HG03060 (cell line): ENCODE results near the gene ERC1.
A peak's percentile ranks its signal among the peaks of the same experiment; 100 is the strongest.

Experiments
- ATAC-seq: cut with Tn5 transposase; IDR thresholded peaks from one replicate; pipeline ENCODE4 v1.9.1; 2021; ENCODE audit warnings: low read depth, moderate number of reproducible peaks; ENCODE audit not compliant: unreplicated experiment

ERC1 gene

DNA sequence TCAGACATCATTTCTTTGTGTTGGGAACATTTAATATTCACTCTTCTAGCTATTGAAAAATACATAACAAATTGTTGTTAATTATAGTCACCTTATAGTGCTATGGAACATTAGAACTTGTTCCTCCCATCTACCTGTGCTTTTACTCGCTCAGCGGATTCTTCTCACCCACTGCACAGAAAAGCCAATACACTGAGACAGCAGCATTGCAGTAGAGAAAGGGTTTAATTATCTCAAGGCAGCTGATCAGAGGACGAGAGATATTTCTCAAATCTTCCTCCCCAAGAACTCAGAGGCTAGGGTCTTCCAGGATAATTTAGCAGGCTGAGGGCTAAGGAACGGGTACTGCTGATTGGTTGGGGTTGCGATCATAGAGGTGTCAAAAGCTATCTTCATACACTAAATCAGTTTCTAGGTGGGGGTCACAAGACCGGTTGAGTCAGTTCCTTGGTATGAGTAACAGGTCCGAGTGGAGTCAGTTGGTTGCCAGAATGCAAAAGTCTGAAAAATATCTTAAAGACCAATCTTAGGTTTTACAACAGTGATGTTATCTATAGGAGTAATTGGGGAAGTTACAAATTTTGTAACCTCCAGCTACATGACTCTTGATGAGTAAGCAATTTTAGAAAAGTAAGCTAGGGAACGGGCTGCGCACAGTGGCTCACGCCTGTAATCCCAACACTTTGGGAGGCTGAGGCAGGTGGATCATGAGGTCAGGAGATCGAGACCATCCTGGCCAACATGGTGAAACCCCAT, 430.2 kb downstream of the ERC1 start:
- no peak for ATAC-seq

DNA sequence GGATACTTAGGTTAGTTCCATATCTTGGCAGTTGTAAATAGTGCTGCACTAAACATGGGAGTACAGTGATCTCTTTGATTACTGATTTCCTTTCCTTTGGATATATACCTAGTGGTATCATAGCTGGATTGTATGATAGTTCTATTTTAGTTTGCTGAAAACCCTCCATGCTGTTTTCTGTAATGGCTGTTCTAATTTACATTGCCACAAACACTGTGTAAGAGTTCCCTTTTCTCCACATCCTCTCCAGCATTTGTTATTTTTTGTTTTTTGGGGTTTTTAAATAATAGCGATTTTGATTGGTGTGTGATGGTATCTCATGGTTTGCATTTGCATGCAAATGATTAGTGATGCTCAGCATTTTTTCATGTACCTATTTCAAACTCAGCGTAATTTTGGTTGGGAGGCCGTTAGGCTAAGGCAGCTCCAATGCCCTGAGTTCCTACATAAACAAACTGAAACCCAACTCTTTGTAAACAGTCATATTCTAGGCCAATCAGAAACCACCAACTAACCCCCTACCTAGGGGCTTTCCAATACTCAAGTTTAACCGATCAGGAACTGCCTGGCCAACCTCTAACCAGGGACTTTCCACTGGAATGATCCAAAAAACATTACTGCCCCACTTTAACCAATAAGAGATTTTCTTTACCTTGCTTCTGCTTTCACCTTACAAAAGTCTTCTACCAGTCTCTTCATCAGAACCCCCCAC, 431.7 kb downstream of the ERC1 start:
- ATAC-seq = peak; percentile 64

DNA sequence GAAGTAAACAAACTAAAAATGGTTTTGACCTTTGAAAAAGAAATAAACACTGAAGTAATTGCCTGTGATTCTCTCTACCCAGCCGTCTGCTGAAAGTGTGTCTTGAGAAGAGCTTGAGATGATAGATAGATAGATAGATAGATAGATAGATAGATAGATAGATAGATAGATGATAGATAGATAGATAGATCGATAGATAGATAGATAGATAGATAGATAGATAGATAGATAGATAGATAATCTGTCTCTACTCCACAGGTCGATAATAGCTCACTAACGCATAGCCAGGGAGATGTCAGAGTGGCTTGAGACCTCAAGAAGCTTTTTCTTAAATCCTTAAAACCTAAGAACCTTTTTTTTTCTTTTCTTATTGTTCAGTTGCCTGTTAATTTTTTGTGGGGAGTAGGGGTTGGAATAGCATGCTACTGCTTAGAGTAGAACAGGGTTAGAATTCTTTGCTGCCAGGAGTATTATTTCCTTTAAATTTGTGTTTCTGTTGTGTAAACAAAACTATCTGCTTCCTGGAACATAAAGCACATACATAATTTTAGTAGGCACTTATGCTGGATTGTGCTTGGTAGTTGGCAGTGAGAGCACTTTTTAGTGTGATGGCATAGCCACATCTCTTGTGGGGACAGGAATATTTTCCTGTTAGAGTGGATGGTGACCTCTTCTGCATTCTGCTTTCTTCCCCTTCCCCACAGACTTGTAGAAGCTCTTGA, 433.8 kb downstream of the ERC1 start:
- ATAC-seq = no peak

DNA sequence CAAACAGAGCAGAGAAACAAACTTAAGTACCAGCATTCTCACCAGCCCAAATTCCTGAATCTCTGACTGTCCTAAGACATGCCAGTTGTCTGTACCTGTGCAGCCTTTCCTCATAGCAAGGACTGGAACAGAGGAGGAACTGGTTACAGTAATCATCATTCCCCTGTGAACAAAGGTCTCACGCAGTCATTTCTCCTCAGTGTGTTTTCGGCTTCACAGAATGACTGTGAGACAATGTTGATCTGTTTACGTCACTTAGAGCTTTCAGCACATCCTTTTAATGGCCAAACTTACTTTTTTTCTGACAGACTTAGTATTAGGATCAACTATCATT, 434.3 kb downstream of the ERC1 start:
- ATAC-seq = no peak

DNA sequence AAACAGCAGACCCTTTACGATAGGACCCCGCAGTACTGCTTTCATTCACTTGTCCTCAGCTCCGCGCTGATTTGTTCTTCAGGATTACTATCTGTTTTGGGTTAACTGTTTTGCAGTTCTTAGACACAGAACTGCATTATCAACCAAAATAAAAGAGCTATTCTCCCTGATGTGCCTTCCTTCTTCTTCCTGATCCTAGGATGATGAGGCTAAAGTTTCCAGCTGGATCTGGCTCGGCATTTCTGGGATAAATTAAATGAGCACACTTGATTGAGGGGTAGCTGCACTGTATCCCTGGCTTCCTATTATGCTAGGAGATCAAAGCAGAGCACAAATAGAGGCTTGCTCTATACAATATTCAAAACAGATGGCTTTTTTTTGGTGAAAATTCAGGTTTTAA, 437.6 kb downstream of the ERC1 start:
- no peak for ATAC-seq

DNA sequence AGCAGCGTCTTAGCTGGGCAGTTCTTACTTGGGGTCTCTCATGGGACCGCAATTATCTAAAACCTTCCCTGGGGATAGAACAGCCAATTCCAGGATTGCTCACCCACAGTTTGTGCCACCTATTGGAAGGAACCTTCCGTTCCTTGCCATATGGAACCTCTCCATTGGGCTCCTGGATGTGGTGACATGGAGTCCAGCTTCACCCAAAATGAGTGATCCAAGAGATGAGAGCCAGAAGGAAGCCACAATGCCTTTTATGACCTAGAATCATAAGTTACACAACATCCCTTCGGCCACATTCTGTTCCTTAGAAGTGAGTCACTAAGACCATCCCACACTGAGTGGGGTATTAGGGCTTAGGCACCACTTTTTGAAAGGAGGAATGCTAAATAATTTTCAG, 439.0 kb downstream of the ERC1 start:
- no peak for ATAC-seq

DNA sequence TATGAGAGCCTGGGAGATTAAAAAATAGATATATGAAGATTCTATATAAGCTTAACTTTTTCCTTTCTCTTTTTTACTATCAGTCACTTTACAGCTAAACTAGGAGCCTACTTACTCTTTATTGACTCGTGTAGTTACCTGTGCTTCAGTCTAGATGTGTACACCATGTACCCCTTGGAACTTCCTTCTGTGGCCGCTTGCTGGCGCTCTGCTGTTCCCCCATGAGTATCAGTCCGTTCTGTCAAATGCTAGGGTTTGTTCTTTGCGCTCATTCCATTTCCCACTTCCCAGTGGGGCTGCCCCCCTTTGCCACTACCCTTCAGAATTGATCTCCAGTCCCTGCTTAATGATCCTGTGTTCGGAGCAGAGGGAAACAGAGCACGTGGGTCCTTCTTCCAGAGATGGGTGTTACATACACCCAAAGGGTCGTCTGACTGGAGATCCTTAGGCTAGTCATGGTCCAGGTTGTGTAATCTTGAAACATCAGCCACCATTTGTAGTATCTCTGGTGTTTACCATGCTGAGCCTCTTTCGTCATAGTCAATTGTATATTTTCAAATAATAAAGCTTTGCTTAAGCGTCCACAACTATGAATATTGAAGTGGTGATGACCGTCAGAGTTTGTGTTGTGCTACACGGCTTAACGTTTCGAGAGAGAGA, 443.4 kb downstream of the ERC1 start:
- ATAC-seq = no peak

DNA sequence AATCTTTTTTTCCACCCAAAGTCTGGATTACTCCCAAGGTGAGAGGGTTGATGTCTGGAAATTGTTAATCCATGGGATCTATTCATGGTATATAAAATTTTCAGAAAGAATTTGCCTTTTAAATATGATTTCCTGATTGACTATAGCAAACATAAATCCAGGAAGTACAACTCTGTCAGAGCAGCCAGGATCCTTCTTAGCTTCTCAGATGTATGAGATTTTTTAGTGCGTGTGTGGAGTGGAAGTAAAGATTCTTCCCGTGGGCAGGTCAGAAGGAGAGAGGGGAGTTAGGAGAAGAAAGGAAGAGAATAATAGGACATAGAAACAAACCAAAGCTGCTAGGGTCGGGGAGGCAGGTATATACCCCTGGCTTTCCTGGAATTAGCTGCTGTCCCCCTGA, 444.0 kb downstream of the ERC1 start:
- ATAC-seq = no peak

DNA sequence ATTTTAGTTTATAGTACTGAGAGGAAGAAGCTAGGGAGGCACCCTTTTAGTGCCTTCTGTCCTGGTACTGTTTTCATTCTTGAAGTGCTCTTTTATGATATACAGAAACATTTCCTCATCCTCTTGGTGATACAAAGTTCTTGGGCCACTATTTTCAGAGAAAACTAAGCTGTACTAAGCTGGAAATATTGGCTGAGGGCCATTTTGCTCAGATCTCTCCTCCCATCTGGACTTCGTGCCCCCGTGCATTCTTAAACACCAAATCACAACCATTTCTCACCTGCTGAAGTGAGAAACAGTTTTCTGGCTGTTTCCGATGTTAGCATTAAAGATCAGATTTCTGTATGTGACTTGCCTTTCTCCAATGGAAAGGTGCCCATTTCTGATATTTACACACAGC, 444.4 kb downstream of the ERC1 start:
- no peak for ATAC-seq

DNA sequence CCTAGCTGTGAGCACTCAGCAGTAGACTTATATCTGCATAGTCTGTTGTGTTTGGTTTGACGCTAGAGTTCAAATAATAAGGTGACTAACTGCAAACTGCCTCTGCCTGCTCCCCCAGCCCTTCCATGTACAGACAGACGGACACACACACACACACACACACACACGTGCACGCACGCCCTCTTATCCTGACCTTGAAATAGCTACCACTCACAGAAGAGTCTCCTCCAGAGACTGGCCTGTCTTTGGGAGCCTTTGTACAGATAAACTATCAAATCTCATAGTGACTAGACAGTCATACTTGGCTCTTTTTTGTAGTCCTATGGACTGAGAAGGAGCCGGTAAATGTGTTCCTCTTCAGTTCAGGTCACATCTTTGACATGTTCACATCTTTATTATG, 445.0 kb downstream of the ERC1 start:
- no peak for ATAC-seq

DNA sequence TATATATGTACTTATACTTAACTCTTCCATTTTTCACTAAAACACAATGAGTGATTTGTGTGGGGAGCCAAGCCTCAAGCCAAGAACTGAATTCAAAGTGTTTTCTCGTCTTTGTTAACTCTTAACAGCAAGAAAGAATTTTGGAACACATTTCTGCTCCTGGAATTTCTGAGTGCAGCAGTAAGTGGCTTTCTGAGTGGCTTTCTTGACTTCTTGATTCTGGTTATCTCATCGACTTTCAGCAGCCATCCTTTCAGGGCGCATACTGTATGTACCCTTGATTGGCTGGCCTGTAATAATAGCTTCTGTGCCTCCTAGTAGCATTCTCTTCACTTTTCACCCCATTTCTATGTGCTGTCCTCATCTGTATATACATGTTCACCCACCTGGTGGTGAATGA, 446.0 kb downstream of the ERC1 start:
- no peak for ATAC-seq

DNA sequence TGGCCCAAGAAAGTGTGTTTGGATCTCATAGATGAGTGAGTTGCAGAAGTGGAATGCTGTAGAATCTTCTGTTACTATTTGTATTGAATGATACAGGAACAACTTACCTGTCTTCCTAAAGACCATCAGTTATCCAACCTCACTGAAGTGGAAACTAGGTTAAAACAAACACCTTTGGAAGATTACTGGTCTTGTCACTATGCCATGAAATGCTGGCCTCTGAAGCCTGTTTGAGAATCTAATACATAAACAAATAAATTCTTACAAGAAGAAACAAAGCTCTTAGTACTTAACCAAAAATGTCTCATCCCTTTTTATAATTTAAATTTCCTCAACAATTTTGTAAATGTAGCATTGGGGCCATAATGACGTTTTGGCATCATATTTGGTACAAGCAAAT, 448.2 kb downstream of the ERC1 start:
- ATAC-seq = no peak

DNA sequence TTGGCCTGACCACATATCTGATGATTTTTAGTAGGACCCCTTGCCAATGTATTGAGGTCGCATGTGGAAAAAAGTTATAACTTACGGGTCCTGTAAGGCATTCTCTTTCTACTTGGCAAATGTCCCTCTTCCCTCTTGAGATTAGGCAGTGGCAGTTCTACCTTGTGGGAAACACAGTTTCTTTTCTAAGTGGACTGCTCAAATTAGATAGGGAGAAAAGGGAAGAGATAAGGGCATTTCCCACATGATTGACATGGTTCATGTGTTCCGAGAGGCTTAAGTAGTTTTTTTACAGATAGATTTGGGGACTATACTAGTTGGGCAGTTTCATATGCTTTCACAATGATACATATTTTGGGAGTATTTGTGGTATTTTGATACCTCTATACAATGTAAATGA, 448.7 kb downstream of the ERC1 start:
- no peak for ATAC-seq

DNA sequence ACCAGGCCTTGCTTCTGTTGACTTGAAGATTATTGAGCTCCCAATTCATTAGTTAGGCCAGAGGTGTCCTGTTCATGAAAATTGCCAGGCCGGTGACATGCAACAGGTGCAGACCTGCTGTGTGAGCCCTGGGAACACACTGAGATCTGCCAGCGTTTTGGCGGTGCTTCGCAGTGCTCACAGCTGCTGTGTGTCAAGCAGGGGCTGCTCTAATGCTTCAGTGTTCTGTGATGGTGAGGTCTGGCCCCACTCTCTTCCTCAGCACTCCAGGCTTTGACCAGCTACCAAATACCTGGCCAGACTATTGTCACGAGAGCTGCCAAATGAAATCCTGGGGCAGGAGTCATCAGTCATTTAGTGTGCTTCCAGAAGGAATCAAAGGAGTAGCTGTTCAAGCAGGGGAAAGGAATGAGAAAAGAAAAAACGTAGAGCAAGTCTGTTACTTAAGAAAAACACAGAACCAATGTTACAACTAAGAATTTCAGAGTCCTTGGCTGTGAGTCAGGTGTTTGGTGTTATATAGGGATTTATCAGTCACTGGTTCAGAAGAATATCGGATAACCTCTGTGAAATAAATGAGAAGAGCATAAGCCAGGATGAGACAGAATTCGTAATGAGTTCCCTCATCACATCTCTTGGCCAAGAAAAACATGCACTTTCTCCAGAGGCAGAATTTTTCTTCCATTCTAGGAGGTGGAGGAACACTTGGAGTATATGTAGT, 452.6 kb downstream of the ERC1 start:
- no peak for ATAC-seq

DNA sequence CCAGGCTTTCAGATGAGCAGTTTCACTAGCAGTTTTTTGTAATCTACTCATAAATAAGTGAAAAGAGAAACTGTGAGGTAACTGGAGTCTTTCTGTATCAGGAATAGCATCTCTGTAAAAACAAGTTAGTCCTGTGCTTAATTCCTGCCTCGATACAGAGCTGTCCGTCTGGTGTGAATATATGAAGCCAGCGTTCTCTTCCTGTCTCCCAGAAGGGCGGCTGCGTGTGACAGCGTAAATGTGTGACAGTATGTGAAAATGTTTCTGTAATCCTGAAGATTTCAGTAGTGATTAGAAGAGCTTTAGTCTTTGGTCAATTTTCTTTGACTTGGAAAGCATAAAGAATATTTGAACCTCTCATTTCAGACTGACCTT, 453.1 kb downstream of the ERC1 start:
- no peak for ATAC-seq

DNA sequence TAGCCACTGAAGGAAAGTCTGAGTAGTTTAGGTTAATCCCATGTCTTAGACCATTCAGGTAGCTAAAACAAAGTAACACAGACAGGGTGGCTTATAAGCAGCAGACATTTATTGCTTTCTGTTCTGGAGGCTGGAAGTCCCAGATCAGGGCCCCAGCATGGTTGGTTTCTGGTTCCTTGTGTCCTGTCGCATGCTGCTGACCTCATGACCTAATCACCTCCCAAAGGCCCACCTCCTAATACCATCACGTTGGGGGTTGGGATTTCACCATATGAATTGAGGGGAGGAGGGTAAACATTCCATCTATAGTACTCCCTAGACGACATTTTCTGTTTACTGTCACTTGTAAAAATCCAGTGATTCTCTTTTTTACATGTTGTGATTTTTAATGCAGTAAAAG, 454.8 kb downstream of the ERC1 start:
- no peak for ATAC-seq

DNA sequence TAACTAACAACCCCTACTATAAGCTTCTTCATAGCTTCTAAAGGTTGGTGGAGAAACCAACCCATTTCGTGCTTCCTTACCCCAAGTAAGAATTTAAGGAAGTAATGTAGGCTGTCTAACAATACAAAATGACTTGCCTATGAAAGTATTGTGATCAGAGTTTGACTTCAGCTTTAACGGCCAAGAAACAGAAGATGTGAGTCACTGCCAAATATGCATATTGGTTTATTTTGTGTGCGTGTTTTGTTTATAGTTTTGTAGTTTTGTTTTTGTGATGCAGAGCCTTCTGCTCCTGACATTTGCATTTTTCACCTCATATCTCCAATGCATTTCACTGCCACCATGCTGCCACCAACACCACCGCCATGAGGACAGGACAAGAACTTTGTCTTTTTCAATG, 457.3 kb downstream of the ERC1 start:
- ATAC-seq = no peak

DNA sequence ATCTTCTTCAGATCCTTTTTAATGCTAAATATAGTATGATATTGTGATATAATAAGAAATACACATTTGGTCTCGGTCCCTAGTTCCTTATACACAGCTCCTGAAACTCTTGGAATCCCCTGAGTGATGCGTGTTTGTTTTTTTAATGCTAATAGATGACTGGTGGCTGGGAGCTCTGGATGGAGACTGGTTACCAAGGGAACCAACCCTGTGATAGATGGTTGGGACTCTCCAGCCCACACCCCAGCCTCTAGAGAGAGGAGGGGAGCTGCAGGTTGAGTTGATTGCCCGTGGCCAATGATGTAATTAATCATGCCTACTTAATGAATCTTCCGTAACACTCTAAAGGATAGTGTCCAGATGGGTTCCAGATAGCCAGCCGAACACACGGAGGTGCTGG, 462.8 kb downstream of the ERC1 start:
- no peak for ATAC-seq

DNA sequence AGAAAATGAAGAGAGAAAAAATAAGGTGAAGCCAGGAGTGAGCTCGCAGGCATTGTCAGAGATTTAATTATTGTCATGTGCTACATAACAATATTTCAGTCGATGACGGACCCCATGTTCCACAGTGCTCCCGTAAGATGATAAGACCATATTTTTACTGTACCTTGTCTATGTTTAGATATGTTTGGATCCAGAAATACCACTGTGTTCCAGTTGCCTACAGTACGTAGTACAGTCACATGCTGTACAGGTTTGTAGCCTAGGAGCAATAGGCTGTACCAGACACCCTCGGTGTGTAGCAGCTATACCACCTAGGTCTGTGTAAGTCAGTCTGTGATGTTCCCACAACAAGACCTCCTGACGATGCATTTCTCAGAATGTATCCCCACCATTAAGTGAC, 465.9 kb downstream of the ERC1 start:
- no peak for ATAC-seq

DNA sequence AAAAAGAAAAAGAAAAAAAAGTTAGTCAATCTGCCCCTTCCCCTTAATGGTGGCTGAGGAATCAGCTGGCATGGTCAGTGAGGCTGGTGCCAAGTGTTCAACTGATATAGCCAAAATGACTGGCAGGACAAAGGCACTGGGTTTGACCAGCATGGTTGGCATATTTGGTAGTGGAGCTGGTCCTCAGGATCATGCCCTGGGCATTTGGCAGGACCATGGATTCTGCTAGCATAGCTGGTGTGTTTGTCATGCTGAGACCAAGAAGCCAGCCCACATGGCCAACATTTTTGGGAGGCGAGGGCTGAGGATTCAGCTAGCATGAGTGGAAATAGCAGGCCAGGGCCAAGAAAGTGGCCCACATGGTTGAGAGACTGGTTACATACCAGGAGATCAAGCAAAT, 466.9 kb downstream of the ERC1 start:
- ATAC-seq = no peak

DNA sequence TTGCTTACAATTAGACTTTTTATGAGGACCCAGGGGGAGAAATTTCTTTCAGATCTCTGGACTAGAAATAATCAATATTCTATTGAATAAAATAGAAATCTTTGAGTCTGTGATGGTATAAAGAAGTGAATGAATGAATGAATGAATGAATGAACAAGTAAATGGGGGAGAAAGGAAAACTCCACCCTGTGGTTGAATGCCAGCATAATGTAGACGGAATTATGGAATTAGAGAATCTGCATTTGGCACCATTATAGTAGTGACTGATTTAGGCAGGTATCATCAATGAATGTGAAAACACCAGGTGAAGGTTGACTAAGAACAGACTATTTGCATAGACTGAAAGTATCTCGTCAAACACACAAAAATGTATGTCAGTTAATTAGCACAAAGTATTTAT, 468.3 kb downstream of the ERC1 start:
- no peak for ATAC-seq
